Parathyroid adenoma (tissue), 2 donors: Measurements from ENCODE around the gene OR9Q1.

ENCODE experiments used
- H2AFZ ChIP-seq: fragments of 300-600 bp; sonication (generic); one replicate; pipeline ENCODE4 v1.7.0; 2017; ENCODE audit warnings: antibody characterized with exemption, mild to moderate bottlenecking
- H3K27ac ChIP-seq: fragments of 300-600 bp; sonication (generic); one replicate; pipeline ENCODE4 v1.7.0; 2017
- H3K27me3 ChIP-seq: fragments of 300-600 bp; sonication (generic); one replicate; pipeline ENCODE4 v1.7.0; 2017; ENCODE audit warnings: low read length; ENCODE audit not compliant: control insufficient read depth, insufficient read depth
- H3K36me3 ChIP-seq: fragments of 300-600 bp; sonication (generic); one replicate; pipeline ENCODE4 v1.7.0; 2017; ENCODE audit warnings: low read length; ENCODE audit not compliant: control insufficient read depth, insufficient read depth
- H3K4me1 ChIP-seq: fragments of 300-600 bp; sonication (generic); one replicate; pipeline ENCODE4 v1.7.0; 2017; ENCODE audit warnings: control low read depth
- H3K4me2 ChIP-seq: fragments of 300-600 bp; sonication (generic); one replicate; pipeline ENCODE4 v1.7.0; 2017; ENCODE audit warnings: low read length
- H3K4me3 ChIP-seq: fragments of 300-600 bp; sonication (generic); one replicate; pipeline ENCODE4 v1.7.0; 2017; ENCODE audit warnings: low read depth, low read length
- H3K79me2 ChIP-seq: fragments of 300-600 bp; sonication (generic); one replicate; pipeline ENCODE4 v1.7.0; 2017; ENCODE audit warnings: control low read depth
- H3K9ac ChIP-seq: fragments of 300-600 bp; sonication (generic); one replicate; pipeline ENCODE4 v1.7.0; 2017; ENCODE audit warnings: mild to moderate bottlenecking
- H3K9me3 ChIP-seq: fragments of 300-600 bp; sonication (generic); one replicate; pipeline ENCODE4 v1.7.0; 2017; ENCODE audit warnings: low read length; ENCODE audit not compliant: control insufficient read depth
- CTCF ChIP-seq: fragments of 300-600 bp; sonication (generic); IDR thresholded peaks from one replicate; pipeline ENCODE4 v1.7.0; 2017; ENCODE audit warnings: antibody characterized with exemption, mild to moderate bottlenecking
- donor health status: primary hyperparathyroidism.

OR9Q1 gene

GRCh38 chr11:58165504-58166106, 141.9 kb downstream of the OR9Q1 start:
- Histone ChIP-seq H3K4me1 (no peaks in the 10 kb centered on the region), H3K27ac (no peak overlapping the region)
- no peak for TF ChIP-seq CTCF

GRCh38 chr11:58177409-58178054, 153.9 kb downstream of the OR9Q1 start:
- H3K27me3 ChIP-seq: no peaks in the 10 kb centered on the region
- H3K9ac ChIP-seq: no peak overlapping the region
- H3K4me1 ChIP-seq: no peaks in the 10 kb centered on the region
- no peaks in the 10 kb centered on the region for H3K9me3 ChIP-seq
- no peak overlapping the region for H3K4me2 ChIP-seq
- no peaks in the 10 kb centered on the region for H3K79me2 ChIP-seq
- H3K36me3 ChIP-seq: no peaks in the 10 kb centered on the region
- no peak for TF ChIP-seq CTCF
- no peak overlapping the region for H2AFZ ChIP-seq
- H3K4me3 ChIP-seq: no peak overlapping the region
- H3K27ac ChIP-seq: no peak overlapping the region

More at GRCh38 chr11:58165504-58166106, 141.9 kb downstream of the OR9Q1 start:
- Histone ChIP-seq H3K9ac (no peak overlapping the region), H3K79me2 (no peaks in the 10 kb centered on the region), H2AFZ (no peak overlapping the region), H3K4me3 (no peak overlapping the region), H3K27me3 (no peaks in the 10 kb centered on the region), H3K4me2 (no peak overlapping the region), H3K9me3 (no peaks in the 10 kb centered on the region), H3K36me3 (no peaks in the 10 kb centered on the region)

GRCh38 chr11:58178444-58178843, 154.8 kb downstream of the OR9Q1 start:
- Histone ChIP-seq H3K79me2 (no peaks in the 10 kb centered on the region), H3K9me3 (no peaks in the 10 kb centered on the region), H2AFZ (no peak overlapping the region), H3K27ac (no peak overlapping the region), H3K4me1 (no peaks in the 10 kb centered on the region), H3K4me3 (no peak overlapping the region), H3K9ac (no peak overlapping the region), H3K27me3 (no peaks in the 10 kb centered on the region), H3K4me2 (no peak overlapping the region), H3K36me3 (no peaks in the 10 kb centered on the region)
- no peak for TF ChIP-seq CTCF

- no peaks in the 10 kb centered on the region for H3K9me3 ChIP-seq
- no peaks in the 10 kb centered on the region for H3K27me3 ChIP-seq
- no peaks in the 10 kb centered on the region for H3K4me1 ChIP-seq
- no peak overlapping the region for H2AFZ ChIP-seq
- H3K79me2 ChIP-seq: no peaks in the 10 kb centered on the region
- no peak overlapping the region for H3K27ac ChIP-seq
- no peak for TF ChIP-seq CTCF
- no peaks in the 10 kb centered on the region for H3K36me3 ChIP-seq
- H3K4me3 ChIP-seq: no peak overlapping the region
- H3K9ac ChIP-seq: no peak overlapping the region
- no peak overlapping the region for H3K4me2 ChIP-seq
These were observed 156.0 kb downstream of the OR9Q1 start for GRCh38 chr11:58179648-58180047.

GRCh38 chr11:58186938-58187337, 163.3 kb downstream of the OR9Q1 start:
- no peaks in the 10 kb centered on the region for H3K27me3 ChIP-seq
- no peaks in the 10 kb centered on the region for H3K36me3 ChIP-seq
- no peak overlapping the region for H3K27ac ChIP-seq
- TF ChIP-seq CTCF: no peak
- H3K9ac ChIP-seq: no peak overlapping the region
- H2AFZ ChIP-seq: no peak overlapping the region
- no peaks in the 10 kb centered on the region for H3K9me3 ChIP-seq
- H3K79me2 ChIP-seq: no peaks in the 10 kb centered on the region
- H3K4me1 ChIP-seq: no peaks in the 10 kb centered on the region
- H3K4me2 ChIP-seq: no peak overlapping the region
- no peak overlapping the region for H3K4me3 ChIP-seq
